HepG2 (cell line): Measurements from ENCODE around the gene GRIN3B. TPM values are rescaled to one million over a fixed set of nuclear protein-coding genes. Genes with fewer than 3 reads are reported as not detected.

Experiments used
- ARHGAP35 ChIP-seq: sonication (generic); formaldehyde crosslinking; IDR thresholded peaks from 2 replicates; pipeline ENCODE4 v1.9.0; 2022; ENCODE audit warnings: mild to moderate bottlenecking, inconsistent platforms, moderate library complexity, missing genetic modification reagents, borderline replicate concordance
- ATAD3A ChIP-seq: sonication (generic); formaldehyde crosslinking; IDR thresholded peaks from 2 replicates; pipeline ENCODE4 v1.4.0; 2020; ENCODE audit warnings: missing genetic modification reagents
- BATF2 ChIP-seq: sonication (generic); formaldehyde crosslinking; IDR thresholded peaks from 2 replicates; pipeline ENCODE4 v1.8.0; 2022; ENCODE audit warnings: mild to moderate bottlenecking, missing genetic modification reagents, moderate library complexity
- CBX5 ChIP-seq: sonication (generic); formaldehyde crosslinking; IDR thresholded peaks from 2 replicates; pipeline ENCODE4 v1.4.0; 2020; ENCODE audit warnings: missing genetic modification reagents, borderline replicate concordance
- DR1 ChIP-seq: sonication (generic); formaldehyde crosslinking; IDR thresholded peaks from 2 replicates; pipeline ENCODE4 v1.8.0; 2021; ENCODE audit warnings: mild to moderate bottlenecking, missing genetic modification reagents, inconsistent platforms
- GPN1 ChIP-seq: sonication (generic); formaldehyde crosslinking; IDR thresholded peaks from 2 replicates; pipeline ENCODE4 v1.5.1; 2020; ENCODE audit warnings: missing genetic modification reagents, borderline replicate concordance
- KLF6 ChIP-seq: IDR thresholded peaks from 2 replicates; pipeline ENCODE4 v1.8.0; 2016; ENCODE audit warnings: missing biosample characterization, missing genetic modification reagents
- PRDM10 ChIP-seq: sonication (generic); formaldehyde crosslinking; IDR thresholded peaks from 2 replicates; pipeline ENCODE4 v1.4.0; 2020; ENCODE audit warnings: low read depth, missing genetic modification reagents
- PRMT3 ChIP-seq: sonication (generic); formaldehyde crosslinking; IDR thresholded peaks from 2 replicates; pipeline ENCODE4 v1.8.1; 2022; ENCODE audit warnings: low read depth, mild to moderate bottlenecking, moderate library complexity, missing genetic modification reagents, borderline replicate concordance
- SIX4 ChIP-seq: sonication (generic); formaldehyde crosslinking; IDR thresholded peaks from 2 replicates; pipeline ENCODE4 v1.4.0; 2020; ENCODE audit warnings: missing genetic modification reagents
- STAT5B ChIP-seq: sonication (generic); formaldehyde crosslinking; IDR thresholded peaks from 2 replicates; pipeline ENCODE4 v1.4.0; 2020; ENCODE audit warnings: missing genetic modification reagents
- ZBTB21 ChIP-seq: sonication (generic); formaldehyde crosslinking; IDR thresholded peaks from 2 replicates; pipeline ENCODE4 v1.4.0; 2020; ENCODE audit warnings: missing genetic modification reagents
- ZNF407 ChIP-seq: sonication (generic); formaldehyde crosslinking; IDR thresholded peaks from one replicate; pipeline ENCODE4 v1.5.1; 2020; ENCODE audit warnings: mild to moderate bottlenecking, missing genetic modification reagents; ENCODE audit errors: not compliant biosample characterization
- ZNF567 ChIP-seq: sonication (generic); formaldehyde crosslinking; IDR thresholded peaks from 2 replicates; pipeline ENCODE4 v1.8.1; 2023; ENCODE audit warnings: mild to moderate bottlenecking, missing genetic modification reagents, borderline replicate concordance
- ZNF776 ChIP-seq: sonication (generic); formaldehyde crosslinking; IDR thresholded peaks from 2 replicates; pipeline ENCODE4 v1.4.0; 2020; ENCODE audit warnings: mild to moderate bottlenecking, missing genetic modification reagents
- ZNF777 ChIP-seq: sonication (generic); formaldehyde crosslinking; IDR thresholded peaks from 2 replicates; pipeline ENCODE4 v1.4.0; 2020; ENCODE audit warnings: missing genetic modification reagents
- polyA plus RNA-seq, 8 experiments: library from polyadenylated mRNA; depleted of rRNA in 3 of 8; stranded (reverse) in 7 of 8; unstranded in 1 of 8; fragments of >200 nt; fragmentation: Illumina TruSeq in 4 of 8; extraction: Trizol in 4 of 8; gene quantifications; 2 replicates each; pipeline versions ENCODE4 v1.2.1 to v1.2.3, GENCODE V29; 2011 to 2016; ENCODE audit warnings: low read depth in 4 of 8, missing spikeins in 1 of 8, mixed read lengths in 1 of 8; ENCODE audit not compliant: insufficient read depth in 1 of 8
- total RNA-seq, 5 experiments: library from RNA; depleted of rRNA; stranded (reverse); fragments of >200 nt; fragmentation: Illumina TruSeq; extraction: Trizol; gene quantifications; 2 replicates each; pipeline ENCODE4 v1.2.3, GENCODE V29; 2016; ENCODE audit warnings: low read depth in 1 of 5

The GRIN3B gene
- total and polyA plus RNA-seq, 2 of the 13 experiments (the other 11 are each of a cell fraction or from before 2014, with no cell fraction given), result 0.07 to 0.20 TPM

- TF ChIP-seq ZNF407 (no peak), ARHGAP35 (CRISPR knock-in tag) (no peak), CBX5 (CRISPR knock-in tag) (peak; percentile 48; the same call in 1 of the 2 replicates), STAT5B (CRISPR knock-in tag) (no peak), DR1 (no peak), ZNF776 (CRISPR knock-in tag) (no peak), ZNF567 (peak; percentile 66; the same call in 1 of the 2 replicates), ATAD3A (no peak), GPN1 (CRISPR knock-in tag) (no peak), BATF2 (0 out of 2 replicates have a peak, but pooled peaks have one; percentile 40), PRMT3 (CRISPR knock-in tag) (no peak), ZNF777 (CRISPR knock-in tag) (no peak), KLF6 (CRISPR knock-in tag) (no peak), ZBTB21 (CRISPR knock-in tag) (no peak), PRDM10 (CRISPR knock-in tag) (0 out of 2 replicates have a peak, but pooled peaks have one; percentile 49), SIX4 (CRISPR knock-in tag) (no peak)
Measured at GRCh38 chr19:1039646-1040475, 39.6 kb downstream of the GRIN3B start, which contains the start of gene ABCA7 (continued).
